ENCODE data around the gene HOXD4. TPM values are rescaled to one million over a fixed set of nuclear protein-coding genes. Genes with fewer than 3 reads are reported as not detected.

Gene HOXD4
- total RNA-seq, 1 donor from 2014 or later: not detected

DNA sequence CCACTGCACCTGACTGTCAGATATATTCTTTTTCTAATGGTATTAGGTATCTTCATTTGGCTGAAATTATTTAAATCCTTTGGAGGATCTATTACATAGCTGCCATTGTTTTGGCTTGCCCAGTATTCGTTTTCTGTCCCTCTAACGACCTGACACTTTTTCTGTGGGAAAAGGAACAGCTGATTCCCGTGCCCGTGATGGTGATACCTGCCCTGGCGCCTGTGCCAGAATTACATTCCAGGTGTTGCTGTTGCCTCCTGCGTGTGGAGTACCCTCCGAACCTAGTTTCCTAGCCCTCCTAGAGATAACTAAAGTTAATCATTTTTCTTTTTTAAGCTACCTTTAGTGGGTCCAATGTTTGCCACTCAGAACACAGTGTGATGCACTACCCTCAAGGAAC lies 51.1 kb downstream of the HOXD4 start:
- no peaks in the 10 kb centered on the region for H3K9me3 Mint-ChIP-seq (ENCODE audit: low read depth)
- no peak for DNase-seq (ENCODE audit: low spot score)
- H3K4me1 Mint-ChIP-seq (ENCODE audit: low read depth): no peaks in the 10 kb centered on the region
- H3K4me3 Mint-ChIP-seq (ENCODE audit: unreplicated experiment): no peak overlapping the region
- peaks cover 25% of the 10 kb centered on the region for H3K27me3 Mint-ChIP-seq (ENCODE audit: low read depth)
- H3K36me3 Mint-ChIP-seq (ENCODE audit: low read depth): no peaks in the 10 kb centered on the region
- TF ChIP-seq, protein P1, sequence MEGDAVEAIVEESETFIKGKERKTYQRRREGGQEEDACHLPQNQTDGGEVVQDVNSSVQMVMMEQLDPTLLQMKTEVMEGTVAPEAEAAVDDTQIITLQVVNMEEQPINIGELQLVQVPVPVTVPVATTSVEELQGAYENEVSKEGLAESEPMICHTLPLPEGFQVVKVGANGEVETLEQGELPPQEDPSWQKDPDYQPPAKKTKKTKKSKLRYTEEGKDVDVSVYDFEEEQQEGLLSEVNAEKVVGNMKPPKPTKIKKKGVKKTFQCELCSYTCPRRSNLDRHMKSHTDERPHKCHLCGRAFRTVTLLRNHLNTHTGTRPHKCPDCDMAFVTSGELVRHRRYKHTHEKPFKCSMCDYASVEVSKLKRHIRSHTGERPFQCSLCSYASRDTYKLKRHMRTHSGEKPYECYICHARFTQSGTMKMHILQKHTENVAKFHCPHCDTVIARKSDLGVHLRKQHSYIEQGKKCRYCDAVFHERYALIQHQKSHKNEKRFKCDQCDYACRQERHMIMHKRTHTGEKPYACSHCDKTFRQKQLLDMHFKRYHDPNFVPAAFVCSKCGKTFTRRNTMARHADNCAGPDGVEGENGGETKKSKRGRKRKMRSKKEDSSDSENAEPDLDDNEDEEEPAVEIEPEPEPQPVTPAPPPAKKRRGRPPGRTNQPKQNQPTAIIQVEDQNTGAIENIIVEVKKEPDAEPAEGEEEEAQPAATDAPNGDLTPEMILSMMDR (IDR thresholded peaks at IDR 0.05): no peak
- no peak overlapping the region for H3K27ac Mint-ChIP-seq (ENCODE audit: unreplicated experiment)

Small RNA genes within 50 kb of the gene (microRNA-seq; reads per million reads assigned to microRNA genes)
- 6.6 reads per million, percentile 9 among the genes with 10 or more reads in this experiment for gene MIR10B (ENCODE audit: borderline number of aligned reads)

Other genes starting within 250 kb of the HOXD4 start
- 51.0 to 59.5 TPM (median 53.3 TPM) in 3 replicates for gene LNPK, start 149.3 kb upstream of the HOXD4 start, total RNA-seq
- not detected in 3 replicates for gene EVX2, start 67.6 kb upstream of the HOXD4 start, total RNA-seq
- gene HOXD13, start 58.8 kb upstream of the HOXD4 start, total RNA-seq: not detected in 3 replicates
- not detected in 3 replicates for gene HOXD12, start 51.8 kb upstream of the HOXD4 start, total RNA-seq
- not detected in 3 replicates for gene HOXD11, start 44.3 kb upstream of the HOXD4 start, total RNA-seq
- not detected in 3 replicates for gene HOXD10, start 34.8 kb upstream of the HOXD4 start, total RNA-seq
- not detected in 3 replicates for gene HOXD9, start 28.8 kb upstream of the HOXD4 start, total RNA-seq
- not detected in 3 replicates for gene HOXD8, start 21.8 kb upstream of the HOXD4 start, total RNA-seq
- gene HOXD3, start 5.8 kb downstream of the HOXD4 start, total RNA-seq: not detected in 3 replicates
- gene HOXD1, start 37.1 kb downstream of the HOXD4 start, total RNA-seq: not detected in 3 replicates
- 19.4 to 21.3 TPM (median 19.5 TPM) in 3 replicates for gene MTX2, start 117.9 kb downstream of the HOXD4 start, total RNA-seq